ENCODE results near the gene MYO1G.

The MYO1G gene

GRCh38 chr7:44966731-44967538, 11.9 kb downstream of the MYO1G start:
- Histone ChIP-seq H3K4me3 (ENCODE audit: low read depth, low read length) (no peak overlapping the region), H3K9ac (ENCODE audit: low read depth, low read length) (no peak overlapping the region), H3K27me3 (ENCODE audit: control insufficient read depth, insufficient read depth, low read length) (peaks cover 17% of the 10 kb centered on the region), H3K36me3 (ENCODE audit: control insufficient read depth, insufficient read depth, low read length) (no peaks in the 10 kb centered on the region), H3K4me1 (ENCODE audit: control insufficient read depth, insufficient read depth, low read length) (no peaks in the 10 kb centered on the region), H3K9me3 (ENCODE audit: control insufficient read depth, insufficient read depth, low read length) (no peaks in the 10 kb centered on the region)

DNA sequence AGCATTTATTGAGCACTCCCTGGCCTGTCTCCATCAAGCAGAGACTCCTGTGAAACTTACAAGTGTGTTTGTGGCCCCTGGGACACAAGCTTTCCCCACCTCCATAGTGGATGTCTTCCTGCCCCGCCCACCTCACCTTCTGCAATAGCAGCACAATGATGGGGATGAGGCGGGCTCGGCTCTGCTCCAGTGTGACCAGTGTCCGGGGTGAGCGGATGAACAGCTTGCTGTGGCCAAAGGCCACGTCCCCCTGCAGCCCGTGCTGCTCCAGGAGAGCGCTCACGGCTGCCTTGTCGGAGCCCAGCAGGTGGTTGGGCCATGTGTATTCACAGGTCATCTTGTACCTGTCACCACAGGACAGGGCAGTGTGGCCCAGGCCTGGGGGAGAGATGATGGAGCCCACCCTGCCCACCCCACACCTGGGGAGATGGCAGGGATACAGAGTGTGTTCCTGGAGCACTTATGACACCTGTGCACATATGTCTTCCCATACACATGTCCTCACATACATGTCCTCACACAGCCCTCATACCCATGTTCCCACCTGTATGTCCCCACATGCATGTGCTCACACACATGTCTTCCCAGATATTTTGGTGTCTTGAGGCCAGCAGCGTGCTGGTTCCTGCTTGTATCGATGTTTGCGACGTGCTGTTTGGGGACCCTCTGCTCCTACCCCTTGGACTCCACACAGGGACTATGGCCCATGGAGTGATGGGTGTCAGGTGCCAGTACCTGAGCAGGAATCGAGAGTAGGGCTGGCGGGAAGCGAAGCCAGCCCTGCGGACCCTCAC, 12.7 kb downstream of the MYO1G start:
- Histone ChIP-seq H3K9ac (ENCODE audit: low read depth, low read length) (no peak overlapping the region), H3K27me3 (ENCODE audit: control insufficient read depth, insufficient read depth, low read length) (peaks cover 19% of the 10 kb centered on the region), H3K4me3 (ENCODE audit: low read depth, low read length) (no peak overlapping the region), H3K36me3 (ENCODE audit: control insufficient read depth, insufficient read depth, low read length) (no peaks in the 10 kb centered on the region), H3K9me3 (ENCODE audit: control insufficient read depth, insufficient read depth, low read length) (no peaks in the 10 kb centered on the region), H3K4me1 (ENCODE audit: control insufficient read depth, insufficient read depth, low read length) (no peaks in the 10 kb centered on the region)

GRCh38 chr7:44965441-44965903, 13.3 kb downstream of the MYO1G start:
- H3K27me3 ChIP-seq (ENCODE audit: control insufficient read depth, insufficient read depth, low read length) = peaks cover 20% of the 10 kb centered on the region
- no peaks in the 10 kb centered on the region for H3K9me3 ChIP-seq (ENCODE audit: control insufficient read depth, insufficient read depth, low read length)
- H3K4me3 ChIP-seq (ENCODE audit: low read depth, low read length) = no peak overlapping the region
- H3K36me3 ChIP-seq (ENCODE audit: control insufficient read depth, insufficient read depth, low read length) = no peaks in the 10 kb centered on the region
- H3K4me1 ChIP-seq (ENCODE audit: control insufficient read depth, insufficient read depth, low read length) = no peaks in the 10 kb centered on the region
- no peak overlapping the region for H3K9ac ChIP-seq (ENCODE audit: low read depth, low read length)

DNA sequence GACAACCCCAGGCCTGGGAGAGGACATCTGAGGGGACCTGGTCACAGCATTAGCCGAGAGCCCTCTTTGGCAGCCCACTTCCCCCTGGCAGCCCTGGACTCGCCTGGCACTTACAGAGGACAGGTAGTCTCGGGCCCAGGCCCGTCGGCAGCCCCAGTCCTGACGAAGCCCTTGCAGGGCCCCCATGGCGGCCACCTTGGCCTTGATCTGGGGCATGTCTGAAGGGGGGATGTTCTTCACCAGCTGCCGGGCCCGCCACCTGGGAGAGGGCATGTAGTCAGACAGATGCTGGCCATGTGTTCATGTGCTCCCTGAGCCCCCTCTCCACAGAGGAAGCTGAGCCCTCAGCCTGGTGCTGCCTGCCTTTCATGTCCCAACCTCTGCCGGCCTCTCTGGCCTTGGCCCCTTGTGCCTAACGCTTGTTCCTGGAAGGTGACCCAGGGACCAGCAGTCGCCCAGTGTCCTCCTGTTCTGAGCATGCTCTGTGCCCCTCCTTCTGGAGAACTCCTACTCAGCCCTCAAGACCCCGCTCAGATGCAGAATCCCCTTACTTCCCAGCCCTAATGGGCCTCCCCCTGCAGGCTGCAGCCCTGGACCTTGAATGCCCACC, 13.9 kb downstream of the MYO1G start:
- Histone ChIP-seq H3K4me3 (ENCODE audit: low read depth, low read length) (no peak overlapping the region), H3K9me3 (ENCODE audit: control insufficient read depth, insufficient read depth, low read length) (no peaks in the 10 kb centered on the region), H3K4me1 (ENCODE audit: control insufficient read depth, insufficient read depth, low read length) (no peaks in the 10 kb centered on the region), H3K36me3 (ENCODE audit: control insufficient read depth, insufficient read depth, low read length) (no peaks in the 10 kb centered on the region), H3K9ac (ENCODE audit: low read depth, low read length) (no peak overlapping the region), H3K27me3 (ENCODE audit: control insufficient read depth, insufficient read depth, low read length) (peaks cover 23% of the 10 kb centered on the region)

DNA sequence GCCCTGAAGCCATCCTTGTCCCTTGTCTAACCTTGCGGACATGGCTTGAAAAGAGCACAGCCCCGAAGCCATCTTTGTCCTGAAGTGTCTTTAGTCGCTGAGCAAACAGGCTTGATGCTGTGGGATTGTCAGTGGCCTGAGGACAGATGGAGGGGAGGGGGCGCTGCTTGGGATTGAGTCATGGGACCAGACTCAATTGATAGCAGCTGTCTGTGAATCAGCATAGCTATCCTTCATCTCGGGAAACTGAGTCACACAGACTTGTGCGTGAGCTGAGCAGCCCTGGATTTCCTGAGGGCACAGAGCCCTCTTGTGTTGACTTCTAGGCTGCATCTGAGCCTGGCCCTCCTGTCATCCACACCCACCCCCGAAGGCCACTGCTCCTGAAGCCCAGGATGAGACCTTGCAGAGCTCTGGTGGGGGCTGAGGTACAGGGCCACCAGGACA, 14.4 kb downstream of the MYO1G start:
- Histone ChIP-seq H3K36me3 (ENCODE audit: control insufficient read depth, insufficient read depth, low read length) (no peaks in the 10 kb centered on the region), H3K4me3 (ENCODE audit: low read depth, low read length) (no peak overlapping the region), H3K9me3 (ENCODE audit: control insufficient read depth, insufficient read depth, low read length) (no peaks in the 10 kb centered on the region)

DNA sequence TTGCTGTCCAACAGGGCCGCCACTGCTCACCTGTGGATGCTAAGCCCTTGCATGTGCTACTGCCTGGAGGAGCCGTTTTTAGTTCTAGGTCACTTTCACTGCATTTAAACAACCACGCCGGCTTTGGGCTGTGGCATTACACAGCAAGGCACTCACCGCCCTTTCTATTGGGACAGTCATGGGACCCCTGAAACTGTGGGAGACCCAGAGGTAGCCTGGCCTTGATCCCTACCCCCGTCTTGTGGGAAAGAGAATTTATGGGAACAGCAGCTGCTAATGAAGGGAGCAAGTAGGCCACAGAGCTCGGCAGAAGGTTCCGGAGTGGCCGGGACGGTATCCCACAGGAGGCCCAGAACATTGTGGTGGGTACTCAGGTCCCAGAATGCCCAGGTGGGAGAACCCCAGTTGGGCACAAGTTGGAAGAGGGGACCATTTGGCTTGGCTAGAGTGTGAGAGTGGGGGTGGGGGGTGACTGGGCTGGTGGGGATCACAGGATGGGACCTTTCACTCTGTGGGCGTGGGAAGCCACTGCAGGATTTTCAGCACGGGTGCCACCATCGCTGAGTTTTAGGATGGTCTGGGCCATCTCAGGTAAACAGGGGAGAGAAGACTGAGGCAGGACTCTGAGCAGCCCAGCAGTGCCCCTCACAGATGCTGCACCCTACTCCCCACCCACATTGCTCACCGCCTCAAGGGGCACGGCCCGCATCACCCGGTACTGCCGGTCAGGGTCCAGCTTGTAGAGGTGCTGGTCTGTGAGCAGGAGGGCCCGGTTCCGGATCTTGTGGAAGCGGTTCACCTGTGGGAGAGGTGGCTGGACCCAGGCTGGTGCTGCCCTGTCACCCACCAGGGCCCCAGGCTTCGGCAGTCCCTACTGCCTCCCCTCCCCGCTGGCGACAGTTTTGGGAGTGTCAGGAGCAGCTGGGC, 15.2 kb downstream of the MYO1G start:
- no peaks in the 10 kb centered on the region for H3K4me1 ChIP-seq (ENCODE audit: control insufficient read depth, insufficient read depth, low read length)
- H3K9ac ChIP-seq (ENCODE audit: low read depth, low read length) = no peak overlapping the region
- H3K9me3 ChIP-seq (ENCODE audit: control insufficient read depth, insufficient read depth, low read length) = no peaks in the 10 kb centered on the region
- H3K36me3 ChIP-seq (ENCODE audit: control insufficient read depth, insufficient read depth, low read length) = no peaks in the 10 kb centered on the region
- H3K4me3 ChIP-seq (ENCODE audit: low read depth, low read length) = no peak overlapping the region
- H3K27me3 ChIP-seq (ENCODE audit: control insufficient read depth, insufficient read depth, low read length) = peaks cover 27% of the 10 kb centered on the region

More for the DNA sequence above, 14.4 kb downstream of the MYO1G start:
- Histone ChIP-seq H3K9ac (ENCODE audit: low read depth, low read length) (no peak overlapping the region), H3K27me3 (ENCODE audit: control insufficient read depth, insufficient read depth, low read length) (peaks cover 23% of the 10 kb centered on the region), H3K4me1 (ENCODE audit: control insufficient read depth, insufficient read depth, low read length) (no peaks in the 10 kb centered on the region)

DNA sequence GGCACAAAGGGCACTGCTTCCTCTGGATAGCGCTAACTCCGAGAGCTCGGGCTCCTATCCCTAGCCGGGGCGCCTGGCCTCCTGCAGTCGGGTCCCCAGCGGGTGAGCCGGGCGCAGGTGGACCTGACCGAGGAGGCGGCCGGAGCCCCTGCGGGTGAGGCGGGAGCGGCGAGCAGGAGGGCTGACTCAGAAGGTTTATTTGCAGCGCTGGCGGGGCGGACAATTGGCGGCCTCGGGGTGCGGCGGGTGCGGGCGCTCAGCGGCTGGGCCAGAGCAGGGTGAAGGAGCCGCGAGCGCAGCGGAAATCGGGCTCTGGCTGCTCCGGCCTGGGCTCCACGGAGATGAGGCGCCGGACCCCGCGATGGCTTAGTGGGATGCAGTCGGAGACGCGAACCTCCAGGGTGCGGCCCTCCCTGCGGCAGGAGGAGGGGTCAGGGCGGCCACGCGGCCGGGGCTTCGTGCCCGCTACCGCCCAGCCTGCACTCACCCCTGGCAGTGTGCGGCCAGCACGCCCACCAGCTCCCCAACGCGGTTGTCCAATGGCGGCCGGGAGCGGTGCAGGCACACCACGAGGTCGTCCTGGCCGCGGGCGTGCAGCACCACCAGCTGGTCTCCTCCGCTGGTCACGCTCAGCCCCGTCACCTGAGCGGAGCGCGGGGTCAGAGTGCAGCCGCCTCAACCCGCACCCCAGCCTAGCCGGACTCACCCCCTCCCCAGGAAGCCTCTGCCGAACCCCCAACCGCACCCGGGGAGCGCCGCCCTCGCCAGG, 16.1 kb downstream of the MYO1G start:
- peak overlapping the region; percentile 43 for H3K4me3 ChIP-seq (ENCODE audit: low read depth, low read length)
- no peaks in the 10 kb centered on the region for H3K9me3 ChIP-seq (ENCODE audit: control insufficient read depth, insufficient read depth, low read length)
- H3K4me1 ChIP-seq (ENCODE audit: control insufficient read depth, insufficient read depth, low read length) = no peaks in the 10 kb centered on the region
- peak overlapping the region; percentile 54 for H3K9ac ChIP-seq (ENCODE audit: low read depth, low read length)
- H3K36me3 ChIP-seq (ENCODE audit: control insufficient read depth, insufficient read depth, low read length) = no peaks in the 10 kb centered on the region
- H3K27me3 ChIP-seq (ENCODE audit: control insufficient read depth, insufficient read depth, low read length) = peaks cover 27% of the 10 kb centered on the region

GRCh38 chr7:44961844-44962482, 16.9 kb downstream of the MYO1G start:
- Histone ChIP-seq H3K9ac (ENCODE audit: low read depth, low read length) (peak overlapping the region; percentile 54), H3K9me3 (ENCODE audit: control insufficient read depth, insufficient read depth, low read length) (no peaks in the 10 kb centered on the region), H3K36me3 (ENCODE audit: control insufficient read depth, insufficient read depth, low read length) (no peaks in the 10 kb centered on the region), H3K27me3 (ENCODE audit: control insufficient read depth, insufficient read depth, low read length) (peaks cover 27% of the 10 kb centered on the region), H3K4me3 (ENCODE audit: low read depth, low read length) (peak overlapping the region; percentile 43), H3K4me1 (ENCODE audit: control insufficient read depth, insufficient read depth, low read length) (no peaks in the 10 kb centered on the region)

GRCh38 chr7:44960011-44960580, 18.7 kb downstream of the MYO1G start:
- H3K4me1 ChIP-seq (ENCODE audit: control insufficient read depth, insufficient read depth, low read length) = no peaks in the 10 kb centered on the region
- no peak overlapping the region for H3K9ac ChIP-seq (ENCODE audit: low read depth, low read length)
- peaks cover 27% of the 10 kb centered on the region for H3K27me3 ChIP-seq (ENCODE audit: control insufficient read depth, insufficient read depth, low read length)
- H3K36me3 ChIP-seq (ENCODE audit: control insufficient read depth, insufficient read depth, low read length) = no peaks in the 10 kb centered on the region
- H3K4me3 ChIP-seq (ENCODE audit: low read depth, low read length) = no peak overlapping the region
- no peaks in the 10 kb centered on the region for H3K9me3 ChIP-seq (ENCODE audit: control insufficient read depth, insufficient read depth, low read length)

- H3K9ac ChIP-seq (ENCODE audit: low read depth, low read length) = no peak overlapping the region
- H3K4me1 ChIP-seq (ENCODE audit: control insufficient read depth, insufficient read depth, low read length) = no peaks in the 10 kb centered on the region
- no peak overlapping the region for H3K4me3 ChIP-seq (ENCODE audit: low read depth, low read length)
- H3K9me3 ChIP-seq (ENCODE audit: control insufficient read depth, insufficient read depth, low read length) = no peaks in the 10 kb centered on the region
- H3K36me3 ChIP-seq (ENCODE audit: control insufficient read depth, insufficient read depth, low read length) = no peaks in the 10 kb centered on the region
- H3K27me3 ChIP-seq (ENCODE audit: control insufficient read depth, insufficient read depth, low read length) = peaks cover 27% of the 10 kb centered on the region
Measured at GRCh38 chr7:44959433-44959951, 19.3 kb downstream of the MYO1G start.

Measured in iPS-15b (cell line).